NCI-H1694 (cell line): Measurements from ENCODE around the gene TCF4.

Experiments used
- DNase-seq: peaks from one replicate; lab custom pipeline; 2025; lab: John Stamatoyannopoulos, UW

TCF4 gene

GRCh38 chr18:55179835-55180234, 408.2 kb downstream of the TCF4 start:
- no peak for DNase-seq

GRCh38 chr18:55179425-55179824, 408.6 kb downstream of the TCF4 start:
- DNase-seq, result no peak

GRCh38 chr18:55173291-55173690, 414.7 kb downstream of the TCF4 start:
- no peak for DNase-seq
